Coronary artery (tissue), 2 donors: ENCODE measurements around the gene AHCYL2.
"Not testable (repeated sequence)": the region's sequence is repeated elsewhere in the genome, so short reads cannot be mapped to it uniquely, and the experiment has no call there.

Experiments used
- DNase-seq: peaks from one replicate; pipeline ENCODE4 v3.0.0-alpha.2; 2017; ENCODE audit warnings: low spot score
- H3K27ac ChIP-seq, 2 donors: fragments of 200-600 bp; sonication (generic); one replicate each; pipeline ENCODE4 v1.5.1; 2016 to 2019
- H3K4me3 ChIP-seq: fragments of 200-600 bp; sonication (generic); 2 replicates; pipeline ENCODE4 v1.5.1; 2016; ENCODE audit warnings: mild to moderate bottlenecking, moderate library complexity
- TF ChIP-seq, protein P1 (sequence below): fragments of 200-600 bp; sonication (generic); IDR thresholded peaks from one replicate; pipeline ENCODE4 v1.5.1; 2019; ENCODE audit warnings: antibody characterized with exemption

The AHCYL2 gene

DNA sequence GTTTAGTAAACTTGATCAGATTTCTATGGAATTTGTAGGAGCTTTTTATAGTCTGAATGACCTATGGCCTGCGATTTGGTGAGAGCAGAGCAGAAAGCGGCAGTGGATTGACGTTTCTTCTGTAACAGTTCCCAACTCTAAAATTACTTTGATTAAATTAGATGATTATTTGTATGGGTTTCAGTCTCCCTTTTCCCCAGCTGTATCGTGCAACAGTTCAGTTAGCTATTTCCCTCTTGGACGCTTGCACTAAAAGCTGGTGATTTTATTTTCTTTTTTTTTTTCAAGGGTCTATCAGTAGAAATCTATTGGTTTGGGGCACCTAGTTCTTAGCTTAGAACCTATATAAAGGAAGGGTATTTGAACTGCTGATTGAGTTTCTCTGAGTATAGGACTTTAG is 6.8 kb downstream of the AHCYL2 start:
- DNase-seq, result no peak
- TF ChIP-seq, protein P1, sequence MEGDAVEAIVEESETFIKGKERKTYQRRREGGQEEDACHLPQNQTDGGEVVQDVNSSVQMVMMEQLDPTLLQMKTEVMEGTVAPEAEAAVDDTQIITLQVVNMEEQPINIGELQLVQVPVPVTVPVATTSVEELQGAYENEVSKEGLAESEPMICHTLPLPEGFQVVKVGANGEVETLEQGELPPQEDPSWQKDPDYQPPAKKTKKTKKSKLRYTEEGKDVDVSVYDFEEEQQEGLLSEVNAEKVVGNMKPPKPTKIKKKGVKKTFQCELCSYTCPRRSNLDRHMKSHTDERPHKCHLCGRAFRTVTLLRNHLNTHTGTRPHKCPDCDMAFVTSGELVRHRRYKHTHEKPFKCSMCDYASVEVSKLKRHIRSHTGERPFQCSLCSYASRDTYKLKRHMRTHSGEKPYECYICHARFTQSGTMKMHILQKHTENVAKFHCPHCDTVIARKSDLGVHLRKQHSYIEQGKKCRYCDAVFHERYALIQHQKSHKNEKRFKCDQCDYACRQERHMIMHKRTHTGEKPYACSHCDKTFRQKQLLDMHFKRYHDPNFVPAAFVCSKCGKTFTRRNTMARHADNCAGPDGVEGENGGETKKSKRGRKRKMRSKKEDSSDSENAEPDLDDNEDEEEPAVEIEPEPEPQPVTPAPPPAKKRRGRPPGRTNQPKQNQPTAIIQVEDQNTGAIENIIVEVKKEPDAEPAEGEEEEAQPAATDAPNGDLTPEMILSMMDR, result no peak
- no peak overlapping the region for H3K4me3 ChIP-seq
- no peak overlapping the region for H3K27ac ChIP-seq

DNA sequence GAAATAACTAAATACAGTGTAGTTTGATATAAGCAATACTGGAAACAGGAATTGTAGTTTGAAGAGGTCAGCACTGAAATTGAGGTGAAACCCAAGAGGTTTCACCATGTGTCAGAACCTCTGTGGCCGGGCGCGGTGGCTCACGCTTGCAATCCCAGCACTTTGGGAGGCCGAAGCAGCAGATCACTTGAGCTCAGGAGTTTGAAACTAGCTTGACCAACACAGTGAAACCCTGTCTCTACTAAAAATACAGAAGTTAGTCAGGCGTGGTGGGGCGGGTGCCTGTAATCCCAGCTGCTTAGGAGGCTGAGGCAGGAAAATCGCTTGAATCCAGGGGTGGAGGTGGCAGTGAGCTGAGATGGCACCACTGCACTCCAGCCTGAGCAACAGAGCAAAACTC is 13.7 kb downstream of the AHCYL2 start:
- no peak for DNase-seq
- TF ChIP-seq, protein P1, result no peak
- no peak overlapping the region for H3K4me3 ChIP-seq

DNA sequence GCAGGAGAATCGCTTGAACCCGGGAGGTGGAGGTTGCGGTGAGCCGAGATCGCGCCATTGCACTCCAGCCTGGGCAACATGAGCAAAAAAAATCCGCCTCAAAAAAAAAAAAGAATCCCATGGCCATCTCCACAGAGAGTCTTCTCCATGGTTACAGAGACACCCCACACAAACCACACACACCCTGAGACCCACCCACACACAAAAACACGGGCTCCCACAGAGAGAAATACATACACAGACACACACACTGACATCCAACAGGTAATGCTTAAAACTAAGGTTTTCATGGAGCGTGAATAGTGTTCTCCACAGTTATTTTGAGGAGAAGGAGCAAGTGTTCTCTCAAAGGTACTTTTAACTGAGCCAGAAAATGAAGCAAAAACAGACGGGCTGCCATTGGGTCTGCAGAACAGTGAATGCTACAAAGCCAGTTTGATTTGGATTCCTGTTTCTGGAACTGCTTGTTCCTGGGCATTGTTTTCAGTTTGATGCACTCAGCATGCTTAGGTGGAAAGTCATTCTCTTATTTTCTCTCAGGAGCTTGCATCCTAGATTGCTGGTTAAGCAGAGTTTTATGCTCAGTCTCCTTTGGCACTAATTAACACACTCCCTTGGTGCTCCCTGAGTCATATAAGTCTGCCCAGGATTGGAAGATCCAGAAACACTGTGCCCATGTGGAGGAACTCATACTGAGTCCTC is 15.4 kb downstream of the AHCYL2 start:
- Histone ChIP-seq H3K4me3 (no peak overlapping the region), H3K27ac (no peak overlapping the region)
- DNase-seq, result no peak

More for the DNA sequence above, 13.7 kb downstream of the AHCYL2 start:
- no peak overlapping the region for H3K27ac ChIP-seq

DNA sequence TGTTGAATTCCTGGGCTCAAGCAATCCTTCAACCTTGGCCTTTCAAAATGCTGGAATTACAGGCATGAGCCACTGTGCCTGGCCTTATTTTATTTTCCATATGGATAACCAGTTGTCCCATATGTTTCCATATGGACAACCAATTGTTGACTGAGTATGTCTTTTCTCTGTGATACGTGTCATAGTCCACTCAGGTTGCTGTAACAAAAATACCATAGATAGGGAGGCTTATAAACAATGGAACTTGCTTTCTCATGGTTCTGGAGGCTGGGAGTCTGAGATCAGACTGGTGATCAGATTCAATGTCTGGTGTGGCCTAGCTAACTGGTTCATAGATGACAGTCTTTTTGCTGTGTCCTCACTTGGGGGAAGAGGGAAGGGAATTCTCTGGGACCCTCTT is 19.4 kb downstream of the AHCYL2 start:
- TF ChIP-seq, protein P1, result no peak
- no peak for DNase-seq
- H3K27ac ChIP-seq, result no peak overlapping the region
- H3K4me3 ChIP-seq, result no peak overlapping the region

More for the DNA sequence above, 15.4 kb downstream of the AHCYL2 start:
- TF ChIP-seq, protein P1, result no peak

DNA sequence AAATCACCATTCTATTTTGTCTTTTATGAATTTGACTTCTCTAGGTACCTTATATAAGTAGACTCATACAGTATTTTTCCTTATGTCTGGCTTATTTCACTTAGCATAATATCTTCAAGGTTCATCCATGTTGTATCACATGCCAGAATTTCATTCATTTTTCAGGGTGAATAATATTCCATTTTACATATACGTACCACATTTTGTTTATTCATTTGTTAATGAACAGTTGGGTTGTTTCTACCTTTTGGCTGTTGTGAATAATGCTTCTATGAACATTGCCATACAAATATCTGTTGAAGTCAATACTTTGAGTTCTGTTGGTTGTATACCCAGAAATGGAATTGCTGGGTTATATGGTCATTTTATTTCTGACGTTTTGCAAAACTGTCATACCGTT is 20.7 kb downstream of the AHCYL2 start:
- TF ChIP-seq, protein P1, result no peak
- no peak for DNase-seq
- H3K4me3 ChIP-seq, result no peak overlapping the region
- H3K27ac ChIP-seq, result no peak overlapping the region

DNA sequence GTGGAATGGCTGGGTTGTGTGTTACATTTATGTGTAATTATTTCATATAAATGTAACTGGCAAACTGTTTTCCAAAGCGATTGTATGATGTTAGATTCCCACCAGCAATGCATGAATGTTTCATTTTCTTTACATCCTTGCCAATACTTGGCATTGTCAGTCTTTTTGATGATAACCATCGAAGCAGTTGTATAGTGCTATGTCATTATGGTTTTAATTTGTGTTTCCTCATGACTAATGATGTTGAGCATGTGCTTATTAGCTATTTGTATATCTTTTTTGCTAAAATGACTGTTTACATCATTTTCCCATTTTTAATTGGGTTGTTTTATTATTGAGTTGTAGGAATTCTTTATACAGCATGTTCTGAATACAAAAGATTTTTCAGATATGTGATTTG is 22.3 kb downstream of the AHCYL2 start:
- DNase-seq, result no peak
- Histone ChIP-seq H3K4me3 (no peak overlapping the region), H3K27ac (no peak overlapping the region)
- TF ChIP-seq, protein P1, result no peak

DNA sequence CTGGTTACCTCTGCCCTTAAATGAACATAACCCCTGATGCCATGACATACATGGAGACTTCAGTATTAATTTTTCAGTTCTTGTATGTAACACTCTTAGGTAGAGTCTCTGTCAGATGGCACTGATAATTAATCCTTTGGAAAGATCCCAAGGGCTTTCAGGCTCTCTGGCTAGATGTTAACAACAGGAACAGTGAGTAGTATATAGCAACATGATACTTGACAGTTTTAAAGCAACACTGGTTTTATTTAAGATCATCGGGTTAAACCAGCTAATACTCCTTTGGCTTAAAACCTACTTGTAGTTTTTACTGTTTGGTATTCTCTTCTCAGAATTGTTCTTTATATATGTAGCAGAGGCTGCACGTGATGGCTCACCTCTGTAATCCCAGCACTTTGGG is 27.3 kb downstream of the AHCYL2 start:
- Histone ChIP-seq H3K27ac (no peak overlapping the region), H3K4me3 (no peak overlapping the region)
- no peak for DNase-seq
- TF ChIP-seq, protein P1, result no peak

DNA sequence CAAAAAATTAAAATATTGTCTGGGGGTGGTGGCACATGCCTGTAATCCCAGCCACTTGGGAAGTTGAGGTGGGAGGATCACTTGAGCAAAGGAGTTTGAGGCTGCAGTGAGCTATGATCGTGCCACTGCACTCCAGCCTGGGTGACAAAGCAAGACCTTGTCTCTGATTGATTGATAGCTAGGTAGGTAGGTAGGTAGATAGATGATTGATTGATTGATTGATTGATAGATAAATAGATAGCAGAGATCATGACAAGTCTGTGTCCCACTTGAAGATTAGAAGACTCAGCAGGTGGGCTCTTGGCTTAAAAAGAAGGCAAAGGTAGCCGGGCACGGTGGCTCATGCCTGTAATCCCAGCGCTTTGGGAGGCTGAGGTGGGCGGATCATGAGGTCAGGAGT is 27.8 kb downstream of the AHCYL2 start:
- H3K4me3 ChIP-seq, DNase-seq, H3K27ac ChIP-seq: not testable (repeated sequence)
